Measurements from ENCODE around the gene ZCCHC24.

- TF ChIP-seq CTCF (IDR thresholded peaks at IDR 0.05) (no peak), POLR2A (IDR thresholded peaks at IDR 0.05) (no peak)
Measured at GRCh38 chr10:79483299-79483698, 37.9 kb upstream of the ZCCHC24 start.

Measured in Peyer's patch (tissue), 4 donors.